ENCODE results near the gene MRPL46.

GRCh38 chr15:88465633-88466224 lies 1.5 kb downstream of the MRPL46 start:
- TF ChIP-seq, protein P1, sequence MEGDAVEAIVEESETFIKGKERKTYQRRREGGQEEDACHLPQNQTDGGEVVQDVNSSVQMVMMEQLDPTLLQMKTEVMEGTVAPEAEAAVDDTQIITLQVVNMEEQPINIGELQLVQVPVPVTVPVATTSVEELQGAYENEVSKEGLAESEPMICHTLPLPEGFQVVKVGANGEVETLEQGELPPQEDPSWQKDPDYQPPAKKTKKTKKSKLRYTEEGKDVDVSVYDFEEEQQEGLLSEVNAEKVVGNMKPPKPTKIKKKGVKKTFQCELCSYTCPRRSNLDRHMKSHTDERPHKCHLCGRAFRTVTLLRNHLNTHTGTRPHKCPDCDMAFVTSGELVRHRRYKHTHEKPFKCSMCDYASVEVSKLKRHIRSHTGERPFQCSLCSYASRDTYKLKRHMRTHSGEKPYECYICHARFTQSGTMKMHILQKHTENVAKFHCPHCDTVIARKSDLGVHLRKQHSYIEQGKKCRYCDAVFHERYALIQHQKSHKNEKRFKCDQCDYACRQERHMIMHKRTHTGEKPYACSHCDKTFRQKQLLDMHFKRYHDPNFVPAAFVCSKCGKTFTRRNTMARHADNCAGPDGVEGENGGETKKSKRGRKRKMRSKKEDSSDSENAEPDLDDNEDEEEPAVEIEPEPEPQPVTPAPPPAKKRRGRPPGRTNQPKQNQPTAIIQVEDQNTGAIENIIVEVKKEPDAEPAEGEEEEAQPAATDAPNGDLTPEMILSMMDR (IDR thresholded peaks at IDR 0.05), result no peak
- TF ChIP-seq POLR2A (IDR thresholded peaks at IDR 0.05) (no peak), EP300 (IDR thresholded peaks at IDR 0.05) (no peak)

Measured in tibial nerve (tissue), 4 donors.